ENCODE data around the gene HIRA. TPM values are rescaled to one million over a fixed set of nuclear protein-coding genes. Genes with fewer than 3 reads are reported as not detected.

Gene HIRA
- total RNA-seq, 1 experiment from 2014 or later: 51.0 TPM

- Mint-ChIP-seq H3K27ac (no peak overlapping the region), H3K9me3 (no peaks in the 10 kb centered on the region), H3K4me3 (no peak overlapping the region), H3K36me3 (peaks cover 44% of the 10 kb centered on the region), H3K4me1 (0 out of 2 replicates have a peak, but pooled peaks cover 4% of the 10 kb centered on the region), H3K27me3 (ENCODE audit: low read depth) (no peaks in the 10 kb centered on the region)
- ChIA-PET POLR2A (no interaction called here), CTCF (no interaction called here)
- ATAC-seq: no peak
- no peak for TF ChIP-seq ZNF512 (CRISPR knock-in tag; IDR thresholded peaks at IDR 0.05; ENCODE audit: borderline replicate concordance)
- TF ChIP-seq E2F4 (CRISPR knock-in tag; IDR thresholded peaks at IDR 0.05; ENCODE audit: borderline replicate concordance, low read depth): no peak
- TF ChIP-seq ATF6 (CRISPR knock-in tag; IDR thresholded peaks at IDR 0.05): no peak
- TF ChIP-seq ZNF671 (CRISPR knock-in tag; IDR thresholded peaks at IDR 0.05): no peak
- DNase-seq (ENCODE audit: low spot score): no peak
Observed at GRCh38 chr22:19461506-19461905, 30.0 kb upstream of the HIRA start.

GRCh38 chr22:19460036-19460435 is 28.5 kb upstream of the HIRA start:
- ChIA-PET POLR2A (interaction anchor here (1.1 kb wide), 1 partner anchor 20 kb away, joined by 3 read pairs; the partner anchor contains the start of gene CDC45), CTCF (no interaction called here)
- no peaks in the 10 kb centered on the region for H3K9me3 Mint-ChIP-seq
- H3K36me3 Mint-ChIP-seq: peaks cover 46% of the 10 kb centered on the region
- 0 out of 2 replicates have a peak, but pooled peaks cover 4% of the 10 kb centered on the region for H3K4me1 Mint-ChIP-seq
- H3K27ac Mint-ChIP-seq: no peak overlapping the region
- no peaks in the 10 kb centered on the region for H3K27me3 Mint-ChIP-seq (ENCODE audit: low read depth)
- TF ChIP-seq, protein P1, sequence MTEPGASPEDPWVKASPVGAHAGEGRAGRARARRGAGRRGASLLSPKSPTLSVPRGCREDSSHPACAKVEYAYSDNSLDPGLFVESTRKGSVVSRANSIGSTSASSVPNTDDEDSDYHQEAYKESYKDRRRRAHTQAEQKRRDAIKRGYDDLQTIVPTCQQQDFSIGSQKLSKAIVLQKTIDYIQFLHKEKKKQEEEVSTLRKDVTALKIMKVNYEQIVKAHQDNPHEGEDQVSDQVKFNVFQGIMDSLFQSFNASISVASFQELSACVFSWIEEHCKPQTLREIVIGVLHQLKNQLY (CRISPR knock-in tag; IDR thresholded peaks at IDR 0.05): no peak
- no peak for ATAC-seq
- DNase-seq (ENCODE audit: low spot score): no peak
- no peak overlapping the region for H3K4me3 Mint-ChIP-seq

GRCh38 chr22:19457828-19458428 is 26.4 kb upstream of the HIRA start:
- H3K9me3 Mint-ChIP-seq: no peaks in the 10 kb centered on the region
- CTCF ChIA-PET: no interaction called here
- TF ChIP-seq, protein P2, sequence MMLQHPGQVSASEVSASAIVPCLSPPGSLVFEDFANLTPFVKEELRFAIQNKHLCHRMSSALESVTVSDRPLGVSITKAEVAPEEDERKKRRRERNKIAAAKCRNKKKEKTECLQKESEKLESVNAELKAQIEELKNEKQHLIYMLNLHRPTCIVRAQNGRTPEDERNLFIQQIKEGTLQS (CRISPR knock-in tag; conservative IDR thresholded peaks at IDR 0.05): no peak
- TF ChIP-seq FOXK1 (CRISPR knock-in tag; IDR thresholded peaks at IDR 0.05) (no peak), GRHL2 (CRISPR knock-in tag; IDR thresholded peaks at IDR 0.05; ENCODE audit: insufficient replicate concordance, severe bottlenecking) (no peak), NR3C1 (CRISPR knock-in tag; conservative IDR thresholded peaks at IDR 0.05; ENCODE audit: low read depth) (no peak), ATF2 (CRISPR knock-in tag; IDR thresholded peaks at IDR 0.05; ENCODE audit: borderline replicate concordance, low read depth) (no peak), MXD4 (CRISPR knock-in tag; IDR thresholded peaks at IDR 0.05; ENCODE audit: borderline replicate concordance) (no peak), ETV6 (CRISPR knock-in tag; IDR thresholded peaks at IDR 0.05) (no peak), HMGXB4 (CRISPR knock-in tag; IDR thresholded peaks at IDR 0.05) (no peak), ESRRA (CRISPR knock-in tag; IDR thresholded peaks at IDR 0.05; ENCODE audit: borderline replicate concordance) (no peak), CREM (CRISPR knock-in tag; IDR thresholded peaks at IDR 0.05) (no peak), USF1 (CRISPR knock-in tag; IDR thresholded peaks at IDR 0.05) (no peak)

More at GRCh38 chr22:19457828-19458428, 26.4 kb upstream of the HIRA start:
- no peak overlapping the region for H3K4me3 Mint-ChIP-seq
- no peak for DNase-seq (ENCODE audit: low spot score)
- H3K4me1 Mint-ChIP-seq: 0 out of 2 replicates have a peak, but pooled peaks cover 4% of the 10 kb centered on the region
- H3K36me3 Mint-ChIP-seq: peaks cover 56% of the 10 kb centered on the region
- POLR2A ChIA-PET: no interaction called here
- H3K27me3 Mint-ChIP-seq (ENCODE audit: low read depth): no peaks in the 10 kb centered on the region
- ATAC-seq: no peak
- H3K27ac Mint-ChIP-seq: no peak overlapping the region
